Pancreas (tissue), 10 donors: ENCODE measurements around the gene TTYH1. TPM values are rescaled to one million over a fixed set of nuclear protein-coding genes. Genes with fewer than 3 reads are reported as not detected.

Experiments
- ATAC-seq, 4 donors: fragments of 200-7000 bp; cut with Tn5 transposase; one replicate each; pipeline versions ENCODE4 v1.8.0 to v1.9.1; 2020; ENCODE audit warnings: mild to moderate bottlenecking in 4 of 4, moderate library complexity in 4 of 4
- DNase-seq, 6 donors: peaks; one replicate each; pipeline ENCODE4 v3.0.0-alpha.2; 2020
- FAIRE-seq: peaks from 2 replicates; lab custom pipeline; 2012; peaks lifted over from hg19 to GRCh38; lab: Jason Lieb, UNC
- H3K27ac ChIP-seq, 4 donors: fragments of 200-600 bp; sonication (generic); 1 replicate in 3 of 4; 2 replicates in 1 of 4; pipeline versions ENCODE4 v1.5.0 to v1.8.0; 2020
- H3K27me3 ChIP-seq, 4 donors: fragments of 200-600 bp; one replicate each; pipeline ENCODE4 v1.8.0; 2021
- H3K36me3 ChIP-seq, 3 donors: fragments of 200-600 bp; sonication (generic) in 1 of 3; one replicate each; pipeline versions ENCODE4 v1.5.0 to v1.8.0; 2020 to 2021
- H3K4me1 ChIP-seq, 3 donors: fragments of 200-600 bp; one replicate each; pipeline ENCODE4 v1.8.0; 2021
- H3K4me3 ChIP-seq, 4 donors: fragments of 200-600 bp; sonication (generic) in 2 of 4; one replicate each; pipeline versions ENCODE4 v1.5.0 to v1.8.0; 2020 to 2021
- H3K9me3 ChIP-seq, 4 donors: fragments of 200-600 bp; one replicate each; pipeline ENCODE4 v1.8.0; 2021
- WGBS, 2 donors: extraction: QIAGEN DNeasy Blood & Tissue Kit; methylation state at CpG; one replicate each; pipeline ENCODE4 v1.1.7; 2013; 5-methylcytosine and 5-hydroxymethylcytosine counted together
- intact Hi-C, 3 donors: fragments of 100-400 bp; cut with DNase I; formaldehyde crosslinking; loops; one replicate each; pipeline versions ENCODE4 v1.11.1 to v1.14.2; 2022
- polyA plus RNA-seq, 2 donors: library from polyadenylated mRNA; stranded (reverse); fragments of 200-250 nt; gene quantifications; one replicate each; pipeline ENCODE4 v1.2.3, GENCODE V29; 2013
- total RNA-seq, 6 donors: library from RNA; stranded (reverse); fragmentation: NEBNext Ultra II Directional in 4 of 6; extraction: Animal tissue kit (Norgen Biotek cat#: 25700) in 4 of 6; gene quantifications; one replicate each; pipeline versions ENCODE4 v1.2.1 to v1.2.4, GENCODE V29; 2021 to 2023
- TF ChIP-seq, protein P1 (sequence below), 4 donors: fragments of 200-600 bp; sonication (generic) in 3 of 4; IDR thresholded peaks; one replicate each; pipeline versions ENCODE4 v1.5.0 to v1.8.0; 2021; ENCODE audit warnings: antibody characterized with exemption in 4 of 4
- donor health status: healthy with polysubstance abuse.
- donor health status: DM: no; HTN: no; CAD: no; lungs with moderate emphysema.
- donor health status: DM: no; HTN: no; CAD: no.
- donor health status: control.
- donor health status: control.
- donor health status: Bipolar disorder and iron deficiency.
- donor health status: DM: yes; HTN: yes; CAD: no.
- donor health status: DM: no; HTN: no; CAD: no.
- donor health status: DM: no; HTN: no; CAD: no.
- donor health status: DM: yes; HTN: yes; CAD: no.

Gene TTYH1
- total and polyA plus RNA-seq, 8 donors = 20.8 to 78.0 (median 27.0) TPM

DNA sequence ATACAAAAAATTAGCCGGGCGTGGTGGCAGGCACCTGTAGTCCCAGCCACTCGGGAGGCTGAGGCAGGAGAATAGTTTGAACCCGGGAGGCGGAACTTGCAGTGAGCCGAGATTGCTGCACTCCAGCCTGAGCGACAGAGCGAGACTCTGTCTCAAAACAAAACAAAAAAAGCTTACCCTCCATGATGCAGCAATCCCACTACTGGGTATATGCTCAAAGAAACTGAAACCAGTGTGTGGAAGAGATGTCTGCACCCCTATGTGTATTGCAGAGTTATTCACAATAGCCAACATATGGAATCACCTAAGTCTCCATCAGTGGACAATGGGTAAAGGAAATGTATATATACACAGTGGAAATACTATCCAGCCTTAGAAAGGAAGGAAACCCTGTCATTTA lies 19.6 kb upstream of the TTYH1 start:
- FAIRE-seq (no peak), DNase-seq (no peak), ATAC-seq (no peak)
- Histone ChIP-seq H3K27ac (no peak overlapping the region), H3K4me1 (no peaks in the 10 kb centered on the region), H3K9me3 (no peaks in the 10 kb centered on the region), H3K4me3 (no peak overlapping the region), H3K27me3 (peaks cover 0 to 4% (median 0%) of the 10 kb centered on the region in 4 donors), H3K36me3 (no peaks in the 10 kb centered on the region)
- TF ChIP-seq, protein P1, sequence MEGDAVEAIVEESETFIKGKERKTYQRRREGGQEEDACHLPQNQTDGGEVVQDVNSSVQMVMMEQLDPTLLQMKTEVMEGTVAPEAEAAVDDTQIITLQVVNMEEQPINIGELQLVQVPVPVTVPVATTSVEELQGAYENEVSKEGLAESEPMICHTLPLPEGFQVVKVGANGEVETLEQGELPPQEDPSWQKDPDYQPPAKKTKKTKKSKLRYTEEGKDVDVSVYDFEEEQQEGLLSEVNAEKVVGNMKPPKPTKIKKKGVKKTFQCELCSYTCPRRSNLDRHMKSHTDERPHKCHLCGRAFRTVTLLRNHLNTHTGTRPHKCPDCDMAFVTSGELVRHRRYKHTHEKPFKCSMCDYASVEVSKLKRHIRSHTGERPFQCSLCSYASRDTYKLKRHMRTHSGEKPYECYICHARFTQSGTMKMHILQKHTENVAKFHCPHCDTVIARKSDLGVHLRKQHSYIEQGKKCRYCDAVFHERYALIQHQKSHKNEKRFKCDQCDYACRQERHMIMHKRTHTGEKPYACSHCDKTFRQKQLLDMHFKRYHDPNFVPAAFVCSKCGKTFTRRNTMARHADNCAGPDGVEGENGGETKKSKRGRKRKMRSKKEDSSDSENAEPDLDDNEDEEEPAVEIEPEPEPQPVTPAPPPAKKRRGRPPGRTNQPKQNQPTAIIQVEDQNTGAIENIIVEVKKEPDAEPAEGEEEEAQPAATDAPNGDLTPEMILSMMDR (IDR thresholded peaks at IDR 0.05) = no peak
- intact Hi-C loops = no loop called here
- WGBS, 2 donors = 70 to 81% methylated on average over 8 of the region's 8 CpGs

DNA sequence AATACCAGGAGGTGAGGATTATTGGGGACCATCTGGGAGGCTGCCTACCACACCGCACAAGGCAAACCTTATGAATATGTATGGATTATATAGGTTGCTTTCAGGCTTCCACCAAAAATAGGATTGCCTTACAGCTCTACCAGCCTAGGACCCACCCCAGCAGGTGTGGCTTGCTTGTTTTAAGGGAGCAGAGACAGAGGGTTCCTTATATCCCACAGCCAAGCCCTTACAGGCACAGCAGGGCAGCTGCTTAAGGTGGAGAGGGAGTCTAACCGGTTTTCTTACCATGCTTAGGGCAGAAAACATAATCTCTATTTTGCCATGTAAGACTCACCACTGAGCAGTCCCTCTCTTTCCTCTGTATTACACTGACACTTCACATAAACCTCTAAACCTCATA lies 16.1 kb upstream of the TTYH1 start:
- H3K27ac ChIP-seq = no peak overlapping the region
- no peak overlapping the region for H3K4me3 ChIP-seq
- H3K4me1 ChIP-seq = no peaks in the 10 kb centered on the region
- DNase-seq = no peak
- no peak for FAIRE-seq
- no peaks in the 10 kb centered on the region for H3K9me3 ChIP-seq
- no peaks in the 10 kb centered on the region for H3K36me3 ChIP-seq
- no peaks in the 10 kb centered on the region for H3K27me3 ChIP-seq
- TF ChIP-seq, protein P1 (IDR thresholded peaks at IDR 0.05) = no peak
- WGBS, 2 donors = 64 to 67% methylated on average over 2 of the region's 2 CpGs
- ATAC-seq = no peak
- intact Hi-C loops = no loop called here

DNA sequence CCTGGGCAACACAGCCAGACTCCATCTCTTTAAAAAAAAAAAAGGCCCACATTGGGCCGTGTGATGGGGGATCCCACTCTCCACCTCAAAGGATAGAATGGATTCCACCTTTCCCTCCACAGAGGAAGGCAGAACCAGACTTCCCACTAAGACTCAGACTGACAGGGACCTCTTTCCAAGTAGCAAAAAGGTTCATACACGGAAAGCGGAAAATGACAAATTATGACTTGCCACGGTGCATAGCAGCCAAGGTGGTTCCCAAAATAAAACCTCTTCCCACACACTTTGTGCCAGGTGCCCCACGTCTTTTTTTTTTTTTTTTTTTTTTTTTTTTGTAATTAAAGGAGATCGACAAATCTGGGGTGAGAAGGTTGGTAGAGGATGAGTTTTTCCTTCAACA lies 14.4 kb upstream of the TTYH1 start:
- DNase-seq = no peak
- no peaks in the 10 kb centered on the region for H3K4me1 ChIP-seq
- TF ChIP-seq, protein P1 (IDR thresholded peaks at IDR 0.05) = no peak
- ATAC-seq = no peak
- WGBS, 2 donors = 57 to 84% methylated on average over 6 of the region's 6 CpGs
- FAIRE-seq = no peak
- H3K4me3 ChIP-seq = no peak overlapping the region
- no peaks in the 10 kb centered on the region for H3K9me3 ChIP-seq
- intact Hi-C loops = no loop called here
- no peaks in the 10 kb centered on the region for H3K27me3 ChIP-seq
- H3K36me3 ChIP-seq = no peaks in the 10 kb centered on the region
- H3K27ac ChIP-seq = no peak overlapping the region

DNA sequence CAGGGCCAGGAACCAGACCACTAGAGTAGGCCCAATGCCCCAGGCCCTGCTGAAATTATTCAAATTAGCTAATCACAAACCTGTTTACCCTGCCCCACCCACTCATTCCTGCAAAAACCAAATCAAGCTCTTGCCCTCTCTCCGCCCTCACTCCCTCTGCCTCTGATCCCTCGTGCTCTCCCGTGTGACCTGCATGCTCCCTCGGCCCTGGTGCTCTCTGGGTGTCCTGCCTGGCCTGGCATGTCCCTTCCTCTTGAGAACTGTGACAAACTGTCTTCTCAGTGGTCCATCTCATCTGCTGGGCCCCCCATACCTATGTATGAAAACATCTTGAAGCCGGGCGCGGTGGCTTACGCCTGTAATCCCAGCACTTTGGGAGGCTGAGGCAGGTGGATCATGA lies 12.2 kb upstream of the TTYH1 start:
- H3K27ac ChIP-seq = no peak overlapping the region
- TF ChIP-seq, protein P1 (IDR thresholded peaks at IDR 0.05) = no peak
- intact Hi-C loops = no loop called here
- WGBS, 2 donors = 81 to 93% methylated on average over 8 of the region's 8 CpGs
- DNase-seq = no peak
- no peak for FAIRE-seq
- no peaks in the 10 kb centered on the region for H3K36me3 ChIP-seq
- no peak for ATAC-seq
- H3K4me1 ChIP-seq = no peaks in the 10 kb centered on the region
- no peak overlapping the region for H3K4me3 ChIP-seq
- H3K9me3 ChIP-seq = no peaks in the 10 kb centered on the region
- no peaks in the 10 kb centered on the region for H3K27me3 ChIP-seq

DNA sequence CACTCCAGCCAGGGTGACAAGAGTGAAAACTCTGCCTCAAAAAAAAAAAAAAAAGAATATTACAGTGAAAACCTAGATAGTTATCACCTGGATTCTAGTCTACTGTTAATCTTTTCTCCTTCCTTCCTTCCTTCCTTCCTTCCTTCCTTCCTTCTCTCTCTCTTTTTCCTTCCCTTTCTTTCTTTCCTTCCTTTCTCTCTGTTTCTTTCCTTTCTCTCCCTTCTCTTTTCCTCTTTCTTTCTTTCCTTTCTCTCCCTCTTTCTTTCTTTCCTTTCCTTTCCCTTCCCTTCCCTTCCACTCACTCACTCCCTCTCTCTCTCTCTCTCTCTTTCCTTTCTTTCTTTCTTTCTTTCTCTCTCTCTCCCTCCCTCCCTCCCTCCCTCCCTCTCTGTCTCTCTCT lies 9.6 kb upstream of the TTYH1 start:
- Histone ChIP-seq H3K27ac (no peak overlapping the region), H3K27me3 (no peaks in the 10 kb centered on the region), H3K36me3 (no peaks in the 10 kb centered on the region), H3K4me3 (no peak overlapping the region), H3K9me3 (no peaks in the 10 kb centered on the region), H3K4me1 (no peaks in the 10 kb centered on the region)
- no peak for ATAC-seq
- intact Hi-C loops = no loop called here
- DNase-seq = no peak
- TF ChIP-seq, protein P1 (IDR thresholded peaks at IDR 0.05) = no peak
- no peak for FAIRE-seq
